ENCODE data around the gene CCDC188.
"Not testable (repeated sequence)": the region's sequence is repeated elsewhere in the genome, so short reads cannot be mapped to it uniquely, and the experiment has no call there.

Gene CCDC188

GRCh38 chr22:20170170-20170569, 19.3 kb upstream of the CCDC188 start:
- H3K4me3 ChIP-seq (ENCODE audit: low read length): no peak overlapping the region
- H3K9me3 ChIP-seq (ENCODE audit: control insufficient read depth, insufficient read depth, low read length): no peaks in the 10 kb centered on the region
- WGBS (ENCODE audit: insufficient coverage, insufficient read length): no CpG with 5 or more reads among the region's 13 CpGs
- no peaks in the 10 kb centered on the region for H3K36me3 ChIP-seq (ENCODE audit: control insufficient read depth, insufficient read depth, low read length)
- H3K27me3 ChIP-seq (ENCODE audit: control insufficient read depth, insufficient read depth, low read length): no peaks in the 10 kb centered on the region
- no peak overlapping the region for H3K27ac ChIP-seq (ENCODE audit: low read length)
- H3K4me1 ChIP-seq (ENCODE audit: control insufficient read depth, insufficient read depth, low read length): no peaks in the 10 kb centered on the region; the same call in 1 of the 2 replicates
- no peak for DNase-seq (ENCODE audit: low read depth, low spot score)

GRCh38 chr22:20169253-20169822, 18.5 kb upstream of the CCDC188 start:
- Histone ChIP-seq H3K27ac (ENCODE audit: low read length) (no peak overlapping the region), H3K27me3 (ENCODE audit: control insufficient read depth, insufficient read depth, low read length) (no peaks in the 10 kb centered on the region), H3K9me3 (ENCODE audit: control insufficient read depth, insufficient read depth, low read length) (no peaks in the 10 kb centered on the region), H3K4me1 (ENCODE audit: control insufficient read depth, insufficient read depth, low read length) (no peaks in the 10 kb centered on the region; the same call in 1 of the 2 replicates), H3K36me3 (ENCODE audit: control insufficient read depth, insufficient read depth, low read length) (no peaks in the 10 kb centered on the region), H3K4me3 (ENCODE audit: low read length) (no peak overlapping the region)
- DNase-seq (ENCODE audit: low read depth, low spot score): no peak
- no CpG with 5 or more reads among the region's 10 CpGs for WGBS (ENCODE audit: insufficient coverage, insufficient read length)

DNA sequence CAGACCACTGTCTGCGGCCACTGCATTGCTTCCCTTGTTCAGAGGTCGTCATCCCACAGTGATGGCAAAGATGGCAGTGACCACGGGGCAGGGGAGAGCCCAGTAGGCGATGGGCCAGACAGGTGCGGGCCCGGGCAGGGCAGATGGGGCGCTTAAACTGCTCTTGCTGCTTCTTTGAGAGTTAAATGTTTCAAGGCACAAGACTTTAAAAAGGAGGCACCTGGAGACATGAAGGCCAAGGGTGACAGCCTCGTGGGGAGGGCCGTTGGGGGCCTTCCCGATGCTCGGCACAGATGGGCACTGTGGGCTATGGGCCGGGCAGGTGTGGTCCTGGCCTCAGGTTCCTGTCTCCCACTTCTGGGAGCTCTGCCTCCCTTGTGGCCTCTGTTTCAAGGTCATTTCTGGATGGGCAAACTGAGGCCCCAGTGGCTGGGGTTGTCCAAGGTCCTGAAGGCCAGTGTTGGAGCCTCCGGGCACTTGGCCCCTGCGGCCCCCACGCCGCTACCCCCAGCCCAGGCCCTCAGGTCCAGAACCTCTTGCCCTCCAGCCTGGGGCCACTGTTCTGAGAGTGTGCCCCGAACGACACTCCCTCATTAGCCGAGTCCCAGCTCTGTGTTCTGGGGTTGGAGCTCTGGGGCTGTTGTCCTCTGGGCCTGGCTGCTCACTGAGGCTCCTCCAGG, 16.9 kb upstream of the CCDC188 start:
- WGBS (ENCODE audit: insufficient coverage, insufficient read length): no CpG with 5 or more reads among the region's 19 CpGs
- H3K27ac ChIP-seq (ENCODE audit: low read length): no peak overlapping the region
- no peaks in the 10 kb centered on the region for H3K9me3 ChIP-seq (ENCODE audit: control insufficient read depth, insufficient read depth, low read length)
- no peak for DNase-seq (ENCODE audit: low read depth, low spot score)
- no peaks in the 10 kb centered on the region for H3K4me1 ChIP-seq (ENCODE audit: control insufficient read depth, insufficient read depth, low read length)
- no peak overlapping the region for H3K4me3 ChIP-seq (ENCODE audit: low read length)
- no peaks in the 10 kb centered on the region for H3K27me3 ChIP-seq (ENCODE audit: control insufficient read depth, insufficient read depth, low read length)
- no peaks in the 10 kb centered on the region for H3K36me3 ChIP-seq (ENCODE audit: control insufficient read depth, insufficient read depth, low read length)

DNA sequence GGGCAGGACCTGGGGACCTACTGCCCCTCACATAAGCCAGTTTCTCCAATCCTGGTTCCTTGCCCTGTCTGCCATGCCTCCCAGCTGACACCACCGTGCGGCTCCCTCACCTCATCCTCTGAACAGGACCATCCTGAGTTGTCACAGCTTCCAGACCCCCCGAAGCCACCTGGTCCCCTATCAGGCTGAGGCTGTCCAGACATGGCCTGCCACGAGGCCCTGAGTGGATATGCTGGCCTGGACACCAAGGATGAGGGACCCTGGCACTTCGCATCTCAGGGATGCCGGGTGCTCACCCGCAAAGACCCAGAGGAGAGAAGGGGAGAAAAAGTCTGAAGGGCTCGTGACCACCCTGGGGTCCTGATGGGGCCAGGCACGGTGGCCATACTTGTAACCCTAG, 15.8 kb upstream of the CCDC188 start:
- no peaks in the 10 kb centered on the region for H3K27me3 ChIP-seq (ENCODE audit: control insufficient read depth, insufficient read depth, low read length)
- H3K36me3 ChIP-seq (ENCODE audit: control insufficient read depth, insufficient read depth, low read length): no peaks in the 10 kb centered on the region
- no CpG with 5 or more reads among the region's 9 CpGs for WGBS (ENCODE audit: insufficient coverage, insufficient read length)
- no peaks in the 10 kb centered on the region for H3K9me3 ChIP-seq (ENCODE audit: control insufficient read depth, insufficient read depth, low read length)
- H3K4me3 ChIP-seq (ENCODE audit: low read length): no peak overlapping the region
- H3K4me1 ChIP-seq (ENCODE audit: control insufficient read depth, insufficient read depth, low read length): no peaks in the 10 kb centered on the region
- no peak for DNase-seq (ENCODE audit: low read depth, low spot score)
- H3K27ac ChIP-seq (ENCODE audit: low read length): no peak overlapping the region

DNA sequence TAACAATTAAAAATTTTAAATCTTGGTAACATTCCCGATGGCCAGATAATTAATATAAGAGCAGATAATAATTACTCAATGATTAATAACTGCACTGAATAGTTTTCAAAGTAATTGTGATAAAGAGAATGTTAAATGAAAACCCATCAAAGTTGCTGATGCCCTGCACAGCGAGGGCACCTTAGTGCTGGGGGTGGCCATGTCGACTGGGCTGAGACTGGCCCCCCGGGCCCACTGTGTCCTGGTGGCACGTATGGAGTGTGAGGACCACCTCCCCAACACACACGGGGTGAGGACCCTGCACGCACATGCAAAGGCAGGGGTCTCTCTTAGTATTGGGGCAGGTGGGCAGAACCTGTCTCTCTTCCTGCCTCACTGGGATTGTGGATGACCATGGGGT, 15.1 kb upstream of the CCDC188 start:
- WGBS (ENCODE audit: insufficient coverage, insufficient read length): no CpG with 5 or more reads among the region's 7 CpGs
- Histone ChIP-seq H3K9me3 (ENCODE audit: control insufficient read depth, insufficient read depth, low read length) (no peaks in the 10 kb centered on the region), H3K27me3 (ENCODE audit: control insufficient read depth, insufficient read depth, low read length) (no peaks in the 10 kb centered on the region)

DNA sequence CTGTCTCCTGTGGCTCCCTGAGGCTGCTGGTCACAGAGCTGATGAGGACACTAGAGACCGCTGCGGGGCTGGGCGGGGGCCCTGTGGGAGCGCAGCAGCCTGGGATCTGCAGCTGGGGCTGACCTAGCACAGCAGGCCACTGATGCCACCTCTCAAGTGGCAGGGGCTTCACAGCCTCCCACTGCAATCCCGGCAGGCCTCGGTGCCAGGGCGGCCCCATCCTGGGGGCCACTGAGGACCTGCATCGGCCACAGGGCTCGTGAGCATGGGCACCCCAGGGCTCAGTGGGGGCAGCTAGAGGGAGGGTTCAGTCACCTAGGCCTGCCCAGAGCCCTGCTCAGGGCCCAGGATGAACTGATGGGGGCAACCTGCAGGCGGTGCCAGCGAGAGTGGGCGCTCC, 14.6 kb upstream of the CCDC188 start:
- Histone ChIP-seq H3K27ac (ENCODE audit: low read length) (no peak overlapping the region), H3K9me3 (ENCODE audit: control insufficient read depth, insufficient read depth, low read length) (no peaks in the 10 kb centered on the region), H3K4me1 (ENCODE audit: control insufficient read depth, insufficient read depth, low read length) (no peaks in the 10 kb centered on the region), H3K4me3 (ENCODE audit: low read length) (no peak overlapping the region), H3K36me3 (ENCODE audit: control insufficient read depth, insufficient read depth, low read length) (no peaks in the 10 kb centered on the region), H3K27me3 (ENCODE audit: control insufficient read depth, insufficient read depth, low read length) (no peaks in the 10 kb centered on the region)
- WGBS (ENCODE audit: insufficient coverage, insufficient read length): no CpG with 5 or more reads among the region's 12 CpGs
- no peak for DNase-seq (ENCODE audit: low read depth, low spot score)

More for the DNA sequence above, 15.1 kb upstream of the CCDC188 start:
- H3K27ac ChIP-seq (ENCODE audit: low read length): no peak overlapping the region
- H3K4me3 ChIP-seq (ENCODE audit: low read length): no peak overlapping the region
- no peaks in the 10 kb centered on the region for H3K36me3 ChIP-seq (ENCODE audit: control insufficient read depth, insufficient read depth, low read length)
- DNase-seq (ENCODE audit: low read depth, low spot score): no peak
- H3K4me1 ChIP-seq (ENCODE audit: control insufficient read depth, insufficient read depth, low read length): no peaks in the 10 kb centered on the region

GRCh38 chr22:20164863-20165262, 14.0 kb upstream of the CCDC188 start:
- WGBS (ENCODE audit: insufficient coverage, insufficient read length): no CpG with 5 or more reads among the region's 11 CpGs

DNA sequence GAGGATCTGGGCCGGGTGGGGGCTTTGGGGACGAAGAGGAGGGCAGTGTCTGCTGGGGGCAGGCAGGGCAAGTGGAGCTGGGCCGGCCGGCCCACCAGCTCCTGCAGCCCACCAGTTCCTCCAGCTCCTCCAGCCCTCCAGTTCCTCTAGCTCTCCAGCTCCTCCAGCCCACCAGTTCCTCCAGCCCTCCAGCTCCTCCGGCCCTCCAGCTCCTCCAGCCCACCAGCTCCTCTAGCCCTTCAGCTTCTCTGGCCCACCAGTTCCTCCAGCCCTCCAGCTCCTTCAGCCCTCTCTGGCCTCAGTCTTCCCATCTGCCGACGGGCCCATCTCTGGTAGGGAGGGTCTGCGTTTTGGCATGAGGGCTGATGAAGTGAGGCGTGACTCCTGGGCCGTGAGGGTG, 9.2 kb upstream of the CCDC188 start:
- H3K27ac ChIP-seq (ENCODE audit: low read length): no peak overlapping the region
- H3K4me1 ChIP-seq (ENCODE audit: control insufficient read depth, insufficient read depth, low read length): no peaks in the 10 kb centered on the region
- no peak overlapping the region for H3K4me3 ChIP-seq (ENCODE audit: low read length)
- WGBS (ENCODE audit: insufficient coverage, insufficient read length): no CpG with 5 or more reads among the region's 10 CpGs
- no peak for DNase-seq (ENCODE audit: low read depth, low spot score)
- H3K27me3 ChIP-seq (ENCODE audit: control insufficient read depth, insufficient read depth, low read length): no peaks in the 10 kb centered on the region
- no peaks in the 10 kb centered on the region for H3K9me3 ChIP-seq (ENCODE audit: control insufficient read depth, insufficient read depth, low read length)
- no peaks in the 10 kb centered on the region for H3K36me3 ChIP-seq (ENCODE audit: control insufficient read depth, insufficient read depth, low read length)

More at GRCh38 chr22:20164863-20165262, 14.0 kb upstream of the CCDC188 start:
- Histone ChIP-seq H3K36me3 (ENCODE audit: control insufficient read depth, insufficient read depth, low read length) (no peaks in the 10 kb centered on the region), H3K27ac (ENCODE audit: low read length) (no peak overlapping the region), H3K4me3 (ENCODE audit: low read length) (no peak overlapping the region), H3K4me1 (ENCODE audit: control insufficient read depth, insufficient read depth, low read length) (no peaks in the 10 kb centered on the region), H3K9me3 (ENCODE audit: control insufficient read depth, insufficient read depth, low read length) (no peaks in the 10 kb centered on the region), H3K27me3 (ENCODE audit: control insufficient read depth, insufficient read depth, low read length) (no peaks in the 10 kb centered on the region)
- DNase-seq (ENCODE audit: low read depth, low spot score): no peak

DNA sequence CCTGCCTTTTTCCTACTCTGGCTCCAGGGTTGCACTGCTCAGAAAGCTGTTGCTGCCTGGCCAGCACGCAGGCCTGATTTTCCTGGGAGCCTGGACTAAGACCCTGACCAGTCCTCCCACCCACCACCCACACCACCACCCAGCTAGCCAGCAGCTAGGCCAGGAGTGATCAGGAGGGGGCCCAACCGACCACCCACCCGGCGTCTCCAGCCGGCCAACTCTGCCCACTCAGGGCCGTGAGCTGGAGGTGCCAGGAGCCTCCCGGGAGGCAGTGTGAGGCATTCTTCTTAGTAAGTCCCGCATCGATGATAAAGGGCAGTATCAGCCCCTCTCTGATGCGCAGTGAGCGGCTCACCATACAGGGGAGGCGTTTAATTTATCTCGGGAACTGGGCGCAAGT, 8.7 kb upstream of the CCDC188 start:
- WGBS (ENCODE audit: insufficient coverage, insufficient read length): no CpG with 5 or more reads among the region's 14 CpGs
- not testable (repeated sequence) for H3K4me1 ChIP-seq (ENCODE audit: control insufficient read depth, insufficient read depth, low read length); H3K9me3 ChIP-seq (ENCODE audit: control insufficient read depth, insufficient read depth, low read length); H3K27me3 ChIP-seq (ENCODE audit: control insufficient read depth, insufficient read depth, low read length); H3K4me3 ChIP-seq (ENCODE audit: low read length); H3K27ac ChIP-seq (ENCODE audit: low read length); DNase-seq (ENCODE audit: low read depth, low spot score); H3K36me3 ChIP-seq (ENCODE audit: control insufficient read depth, insufficient read depth, low read length)

- H3K9me3 ChIP-seq (ENCODE audit: control insufficient read depth, insufficient read depth, low read length): no peaks in the 10 kb centered on the region
- no peaks in the 10 kb centered on the region for H3K4me1 ChIP-seq (ENCODE audit: control insufficient read depth, insufficient read depth, low read length)
- H3K36me3 ChIP-seq (ENCODE audit: control insufficient read depth, insufficient read depth, low read length): no peaks in the 10 kb centered on the region
- no peaks in the 10 kb centered on the region for H3K27me3 ChIP-seq (ENCODE audit: control insufficient read depth, insufficient read depth, low read length)
- no CpG with 5 or more reads among the region's 9 CpGs for WGBS (ENCODE audit: insufficient coverage, insufficient read length)
- DNase-seq (ENCODE audit: low read depth, low spot score): no peak
- no peak overlapping the region for H3K4me3 ChIP-seq (ENCODE audit: low read length)
- H3K27ac ChIP-seq (ENCODE audit: low read length): no peak overlapping the region
These were observed 8.2 kb upstream of the CCDC188 start for GRCh38 chr22:20159076-20159475.

Measured in iPS DF 6.9 (cell line).